Lower leg skin (tissue), 3 donors: ENCODE data around the gene PNKP.

Experiments used
- POLR2A ChIP-seq, 2 donors: fragments of 450-650 bp; IDR thresholded peaks; one replicate each; pipeline ENCODE4 v1.6.1; 2016 to 2017; ENCODE audit warnings: antibody characterized with exemption in 2 of 2, mild to moderate bottlenecking in 1 of 2, moderate library complexity in 1 of 2
- TF ChIP-seq, protein P1 (sequence below), 3 donors: fragments of 450-650 bp; IDR thresholded peaks; one replicate each; pipeline ENCODE4 v1.5.1; 2016; ENCODE audit warnings: antibody characterized with exemption in 3 of 3, mild to moderate bottlenecking in 3 of 3, moderate library complexity in 2 of 3

DNA sequence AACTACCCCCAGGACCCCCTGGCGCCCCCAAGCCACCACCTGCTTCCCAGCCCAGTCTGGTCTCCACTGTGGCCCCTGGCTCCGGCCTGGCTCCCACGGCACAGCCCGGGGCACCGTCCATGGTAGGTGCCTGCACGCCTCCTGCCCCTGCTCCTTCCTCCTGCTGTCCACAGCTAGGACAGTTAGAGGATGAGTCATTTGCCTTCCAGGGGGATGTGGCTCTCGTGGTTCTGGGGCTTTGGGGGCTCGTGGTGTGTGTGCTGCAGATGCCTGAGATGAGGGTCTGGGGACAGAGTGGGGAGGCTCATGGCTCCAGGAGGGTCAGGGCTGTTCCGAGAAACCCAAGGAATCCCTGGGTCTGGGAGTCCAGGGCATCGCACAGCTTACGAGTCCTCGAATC, 36.6 kb downstream of the PNKP start:
- no peak for TF ChIP-seq POLR2A (IDR thresholded peaks at IDR 0.05)
- TF ChIP-seq, protein P1, sequence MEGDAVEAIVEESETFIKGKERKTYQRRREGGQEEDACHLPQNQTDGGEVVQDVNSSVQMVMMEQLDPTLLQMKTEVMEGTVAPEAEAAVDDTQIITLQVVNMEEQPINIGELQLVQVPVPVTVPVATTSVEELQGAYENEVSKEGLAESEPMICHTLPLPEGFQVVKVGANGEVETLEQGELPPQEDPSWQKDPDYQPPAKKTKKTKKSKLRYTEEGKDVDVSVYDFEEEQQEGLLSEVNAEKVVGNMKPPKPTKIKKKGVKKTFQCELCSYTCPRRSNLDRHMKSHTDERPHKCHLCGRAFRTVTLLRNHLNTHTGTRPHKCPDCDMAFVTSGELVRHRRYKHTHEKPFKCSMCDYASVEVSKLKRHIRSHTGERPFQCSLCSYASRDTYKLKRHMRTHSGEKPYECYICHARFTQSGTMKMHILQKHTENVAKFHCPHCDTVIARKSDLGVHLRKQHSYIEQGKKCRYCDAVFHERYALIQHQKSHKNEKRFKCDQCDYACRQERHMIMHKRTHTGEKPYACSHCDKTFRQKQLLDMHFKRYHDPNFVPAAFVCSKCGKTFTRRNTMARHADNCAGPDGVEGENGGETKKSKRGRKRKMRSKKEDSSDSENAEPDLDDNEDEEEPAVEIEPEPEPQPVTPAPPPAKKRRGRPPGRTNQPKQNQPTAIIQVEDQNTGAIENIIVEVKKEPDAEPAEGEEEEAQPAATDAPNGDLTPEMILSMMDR (IDR thresholded peaks at IDR 0.05) = no peak
